Right hindlimb (tissue), 1 donor: ENCODE data around the gene RPS6KB2.
A peak's percentile ranks its signal among the peaks of the same experiment; 100 is the strongest.

Source experiments
- DNase-seq: peaks from one replicate; pipeline ENCODE4 v3.0.0-alpha.2; 2018

RPS6KB2 gene

DNA sequence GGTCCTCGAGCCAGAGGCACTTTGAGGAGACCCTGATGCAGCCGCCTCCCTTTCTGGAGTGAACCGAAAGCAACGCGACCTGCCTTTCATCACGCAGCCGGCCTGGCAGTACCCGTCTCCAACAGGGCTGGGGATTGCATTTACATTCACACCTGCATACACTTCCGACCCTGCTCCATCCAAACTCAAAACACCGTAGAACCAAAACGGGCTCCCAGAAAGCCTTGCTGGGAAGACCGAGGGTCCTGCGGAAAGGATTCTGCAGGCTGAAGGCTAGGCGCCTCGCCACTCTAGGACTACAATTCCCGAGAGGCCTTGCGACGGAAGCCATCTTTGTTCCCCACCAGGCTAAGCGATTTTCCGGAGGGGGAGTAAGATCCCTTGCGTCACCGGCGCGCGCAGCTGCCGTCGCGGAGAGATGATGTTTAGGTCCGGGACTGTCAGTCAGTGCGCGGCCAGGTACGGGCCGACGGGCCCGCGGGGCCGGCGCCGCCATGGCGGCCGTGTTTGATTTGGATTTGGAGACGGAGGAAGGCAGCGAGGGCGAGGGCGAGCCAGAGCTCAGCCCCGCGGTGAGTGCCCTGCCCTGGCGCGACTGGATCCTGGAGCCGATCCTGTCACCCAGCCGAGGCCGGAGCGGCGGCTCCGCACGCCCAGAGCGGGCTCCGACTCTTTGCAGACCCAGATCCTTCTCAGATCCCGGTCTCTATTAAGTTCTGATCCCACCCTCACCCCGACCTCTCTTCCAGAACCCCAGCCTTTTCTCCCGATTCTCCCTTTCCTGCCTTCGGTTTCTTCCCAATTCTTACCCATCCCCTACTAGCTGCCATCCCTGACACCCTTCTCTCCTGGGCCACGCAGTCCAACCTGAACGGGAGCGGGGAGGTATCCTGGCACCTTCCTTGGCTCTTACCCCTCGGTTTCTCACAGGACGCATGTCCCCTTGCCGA lies at the start of gene RPS6KB2:
Gene RPS6KB2, plus strand, starts transcription at position 443 of the 950 bp plus-strand sequence. Its CDS starts 52 bp downstream, at position 495.
- peak; percentile 99 for DNase-seq

DNA sequence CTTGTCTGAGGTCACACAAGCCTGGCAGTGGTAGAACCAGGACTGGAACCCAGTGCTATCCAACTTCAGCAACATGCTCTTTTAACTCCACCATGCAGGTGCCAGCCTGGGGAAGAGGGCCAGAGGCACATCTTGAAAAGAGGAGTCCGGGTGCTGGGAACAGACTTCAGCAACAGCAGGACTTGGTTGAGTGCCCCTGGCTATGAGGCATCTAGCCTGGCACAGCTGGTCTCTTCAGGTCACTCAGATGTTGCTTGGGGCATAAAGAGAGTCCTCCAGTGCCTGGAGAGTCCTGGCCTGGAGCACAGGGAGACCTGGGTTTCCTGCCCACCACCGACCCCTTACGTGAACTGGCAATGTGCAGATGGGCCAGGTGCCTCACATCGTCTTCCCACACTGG lies 49.8 kb upstream of the RPS6KB2 start:
- no peak for DNase-seq

DNA sequence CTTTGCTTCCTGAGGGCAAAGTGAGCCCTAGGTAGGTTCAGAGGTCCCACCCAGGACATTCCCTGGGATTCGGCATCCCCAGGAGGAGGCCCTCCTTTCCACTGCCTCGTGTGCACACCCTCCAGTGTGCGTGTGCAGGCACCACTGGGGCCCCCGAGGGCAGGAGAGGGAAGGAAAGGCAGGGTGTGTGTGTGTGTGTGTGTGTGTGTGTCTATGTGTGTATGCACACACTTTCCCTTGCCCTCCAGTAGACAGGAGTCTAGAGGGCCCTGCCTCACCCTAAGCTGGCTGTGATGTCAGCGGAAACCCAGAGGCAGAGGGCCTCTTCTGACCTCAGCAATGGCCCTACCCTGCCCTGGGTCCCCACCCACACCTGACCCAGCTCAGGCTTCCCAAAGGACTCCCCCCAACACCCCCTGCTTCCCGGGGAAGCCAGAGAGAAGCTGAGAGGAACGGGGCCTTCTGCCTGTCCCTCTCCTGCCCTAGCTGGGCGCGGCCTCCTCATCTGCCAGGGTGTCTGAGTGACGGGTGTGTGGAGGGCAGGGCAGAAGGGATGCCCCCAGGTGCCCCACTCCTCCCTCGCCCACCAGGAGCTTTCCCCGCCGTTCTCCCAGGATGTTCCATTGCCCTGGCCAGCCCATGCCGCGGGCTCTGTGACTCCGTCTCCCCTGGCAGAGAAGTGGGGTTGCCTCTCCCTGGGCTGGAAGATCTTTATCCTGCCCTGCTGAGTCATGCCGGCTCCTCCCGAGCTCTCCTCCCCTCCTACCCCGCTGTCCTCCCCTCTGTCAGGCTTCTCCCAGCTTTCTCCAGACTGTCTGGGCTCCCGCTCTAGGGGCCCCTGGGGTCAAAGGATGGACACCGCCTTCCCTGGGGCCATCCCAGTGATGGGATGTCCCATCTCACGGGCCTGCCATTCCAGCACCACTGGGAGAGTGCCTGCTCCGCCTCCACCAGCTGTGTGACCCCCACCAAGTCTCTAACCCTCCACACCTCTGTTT lies 48.9 kb upstream of the RPS6KB2 start:
- DNase-seq = no peak

DNA sequence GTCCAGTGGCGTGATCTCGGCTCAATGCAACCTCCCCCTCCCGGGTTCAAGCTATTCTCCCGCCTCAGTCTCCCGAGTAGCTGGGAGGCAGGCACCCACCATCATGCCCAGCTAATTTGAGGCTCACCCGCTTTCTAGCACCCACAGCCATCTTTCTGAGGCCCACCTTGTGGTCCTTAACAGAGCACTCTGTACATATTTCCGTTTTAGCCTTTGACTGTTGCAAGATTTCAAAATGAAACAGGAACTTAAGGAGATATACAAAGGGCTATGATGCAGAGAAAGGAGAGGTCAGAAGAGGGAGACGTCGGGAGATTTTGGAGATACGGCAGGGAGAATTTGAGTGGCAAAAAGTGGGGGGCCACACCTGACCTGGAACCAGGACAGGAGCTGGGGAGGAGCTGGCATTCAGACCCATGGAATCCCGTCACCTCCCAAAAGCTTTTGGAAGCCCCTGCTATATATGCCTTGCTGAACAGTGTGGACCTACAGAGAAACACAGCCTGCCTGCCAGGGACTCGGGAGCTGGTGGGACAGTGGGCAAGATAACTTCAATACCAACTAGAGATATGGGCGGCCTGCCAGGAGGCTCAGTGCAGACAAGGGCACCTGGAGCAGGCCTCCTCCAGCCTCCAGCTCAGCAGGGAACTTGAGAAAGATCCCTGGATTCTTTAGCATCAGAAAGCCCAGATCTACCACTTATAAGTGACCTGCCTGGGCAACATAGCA lies 46.9 kb upstream of the RPS6KB2 start:
- DNase-seq = no peak

DNA sequence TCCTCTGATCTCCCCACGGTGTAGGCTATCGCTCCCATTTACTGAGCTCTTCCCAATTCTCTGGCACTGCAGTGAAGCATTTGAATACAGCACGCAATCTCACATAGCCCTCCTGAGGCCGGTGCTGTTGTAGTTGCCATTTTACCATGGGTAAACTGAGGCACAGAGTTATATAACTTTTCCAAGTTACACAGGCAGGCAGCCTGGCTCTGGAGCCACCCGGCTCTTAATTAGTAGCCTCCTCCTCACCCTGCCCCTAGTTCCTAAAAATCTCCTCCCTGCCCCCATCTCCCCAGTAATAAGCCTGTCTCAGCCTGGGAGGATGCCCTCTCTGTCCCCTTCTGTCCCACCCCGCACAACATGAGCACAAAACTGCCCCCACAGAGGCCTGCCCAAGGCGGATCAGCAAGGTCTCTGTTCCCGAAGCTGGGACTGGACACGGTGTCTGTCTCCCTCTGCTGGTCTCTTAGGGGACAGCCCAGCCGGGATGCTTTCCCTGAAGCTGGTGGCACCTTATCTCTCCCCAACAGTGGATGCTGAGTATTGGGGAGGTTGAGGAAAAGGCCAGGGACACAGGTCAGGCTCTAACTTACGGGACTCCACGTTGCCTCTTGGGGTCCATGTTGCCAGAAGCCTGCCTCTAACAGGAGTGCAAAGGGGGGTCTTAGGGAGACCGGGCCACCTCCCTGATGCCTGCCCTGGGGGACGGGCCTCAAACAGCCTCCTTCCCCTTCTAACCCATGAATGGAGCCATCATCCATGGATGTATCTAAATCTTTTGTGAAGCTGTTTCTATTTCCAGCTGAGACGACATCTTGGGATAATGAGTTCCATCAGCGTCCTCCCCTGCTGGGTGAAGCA lies 45.8 kb upstream of the RPS6KB2 start:
- DNase-seq = peak; percentile 85

DNA sequence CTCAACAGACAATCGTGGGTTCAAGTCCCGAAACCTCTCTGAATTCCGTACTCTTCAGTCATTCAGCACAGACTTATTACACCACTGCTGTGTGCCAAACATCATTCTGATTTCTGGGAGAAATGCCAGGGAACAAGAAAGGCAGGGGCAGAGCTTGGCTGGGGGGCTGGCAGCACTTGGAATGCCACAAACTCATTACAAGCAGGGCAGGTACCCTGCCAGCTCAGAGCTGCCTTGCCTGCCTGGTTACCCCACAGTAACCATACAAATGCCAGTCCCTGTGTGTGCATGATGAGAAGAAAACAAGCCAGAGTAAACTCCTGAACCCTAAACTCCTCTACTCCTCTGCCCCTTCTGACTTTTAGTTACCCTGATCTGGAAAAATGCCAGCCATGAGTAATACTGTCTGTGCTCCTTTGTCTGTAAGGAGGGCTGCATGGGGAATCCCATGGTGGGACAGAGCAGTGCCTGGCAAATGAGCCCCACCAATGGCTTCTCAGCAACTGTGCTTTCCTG lies 43.4 kb upstream of the RPS6KB2 start:
- no peak for DNase-seq

DNA sequence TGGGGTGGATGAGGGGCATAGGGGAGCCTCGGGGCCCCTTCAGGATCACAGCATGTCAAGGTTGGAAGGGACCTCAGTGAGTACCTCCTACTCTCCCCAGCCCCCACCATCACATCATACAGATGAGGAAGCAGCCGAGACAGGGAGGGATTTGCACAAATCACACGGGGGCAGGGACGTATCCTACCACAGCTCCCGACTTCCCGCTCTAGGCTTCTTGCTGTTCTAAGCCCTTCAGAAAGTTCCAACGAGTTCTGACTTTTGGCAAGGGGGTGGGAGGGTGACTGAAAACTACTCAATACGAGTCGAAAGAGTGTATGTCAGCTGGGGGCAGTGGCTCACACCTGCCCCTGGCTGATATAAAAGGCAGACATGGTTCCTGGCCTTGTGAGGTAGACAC lies 41.2 kb upstream of the RPS6KB2 start:
- no peak for DNase-seq

DNA sequence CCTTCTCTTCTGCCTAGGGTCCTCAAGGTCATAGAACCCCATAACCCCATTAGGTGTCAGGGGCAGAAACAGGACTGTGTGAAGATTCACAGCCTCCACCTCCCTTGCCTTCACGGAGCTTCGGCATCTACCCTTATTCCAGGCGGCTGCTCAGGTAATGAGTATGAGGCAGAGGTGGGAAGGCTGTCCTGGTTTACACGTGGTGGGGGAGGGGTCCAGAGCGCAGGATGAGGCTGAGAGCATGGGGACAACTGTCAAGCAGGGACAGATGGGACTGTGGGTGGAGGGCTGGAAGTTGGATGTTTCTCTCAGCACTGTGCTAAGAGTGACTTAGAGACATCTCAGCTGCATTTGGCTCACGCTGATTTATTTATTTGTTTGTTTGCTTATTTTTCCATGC lies 40.8 kb upstream of the RPS6KB2 start:
- no peak for DNase-seq

DNA sequence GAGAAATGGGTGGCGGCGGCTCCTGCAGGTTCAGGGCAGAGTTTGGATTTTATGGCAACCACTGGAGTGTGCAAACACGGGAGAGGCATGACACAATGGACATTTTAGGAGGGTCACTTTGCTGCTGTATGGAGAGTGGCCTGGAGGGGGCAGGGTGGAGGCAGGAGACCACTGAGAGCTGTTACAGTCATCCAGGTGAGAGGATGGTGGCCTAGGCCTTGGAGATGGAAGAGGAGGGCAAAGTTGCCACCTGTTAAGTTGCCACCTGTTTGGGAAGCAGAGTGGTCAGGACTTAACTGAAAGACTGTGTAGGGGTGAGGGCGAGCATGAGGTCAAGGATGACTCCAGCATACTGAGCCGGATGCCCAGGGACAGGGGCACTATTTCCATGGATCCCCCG lies 38.8 kb upstream of the RPS6KB2 start:
- DNase-seq = no peak

DNA sequence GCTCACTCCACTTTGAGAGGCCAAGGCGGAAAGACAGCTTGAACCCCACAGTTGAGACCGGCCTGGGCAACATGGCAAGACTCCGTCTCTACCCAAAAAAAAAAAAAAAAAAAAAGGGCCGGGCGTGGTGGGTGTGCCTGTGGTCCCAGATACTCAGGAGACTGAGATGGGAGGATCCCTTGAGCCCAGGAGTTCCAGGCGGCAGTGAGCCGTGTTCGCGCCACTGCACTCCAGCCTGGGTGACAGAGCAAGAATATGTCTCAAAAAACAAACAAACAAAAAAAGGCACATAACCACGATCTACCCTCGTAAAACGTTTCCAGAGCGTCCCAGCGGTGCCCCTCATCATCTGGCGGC lies 37.4 kb upstream of the RPS6KB2 start:
- no peak for DNase-seq

DNA sequence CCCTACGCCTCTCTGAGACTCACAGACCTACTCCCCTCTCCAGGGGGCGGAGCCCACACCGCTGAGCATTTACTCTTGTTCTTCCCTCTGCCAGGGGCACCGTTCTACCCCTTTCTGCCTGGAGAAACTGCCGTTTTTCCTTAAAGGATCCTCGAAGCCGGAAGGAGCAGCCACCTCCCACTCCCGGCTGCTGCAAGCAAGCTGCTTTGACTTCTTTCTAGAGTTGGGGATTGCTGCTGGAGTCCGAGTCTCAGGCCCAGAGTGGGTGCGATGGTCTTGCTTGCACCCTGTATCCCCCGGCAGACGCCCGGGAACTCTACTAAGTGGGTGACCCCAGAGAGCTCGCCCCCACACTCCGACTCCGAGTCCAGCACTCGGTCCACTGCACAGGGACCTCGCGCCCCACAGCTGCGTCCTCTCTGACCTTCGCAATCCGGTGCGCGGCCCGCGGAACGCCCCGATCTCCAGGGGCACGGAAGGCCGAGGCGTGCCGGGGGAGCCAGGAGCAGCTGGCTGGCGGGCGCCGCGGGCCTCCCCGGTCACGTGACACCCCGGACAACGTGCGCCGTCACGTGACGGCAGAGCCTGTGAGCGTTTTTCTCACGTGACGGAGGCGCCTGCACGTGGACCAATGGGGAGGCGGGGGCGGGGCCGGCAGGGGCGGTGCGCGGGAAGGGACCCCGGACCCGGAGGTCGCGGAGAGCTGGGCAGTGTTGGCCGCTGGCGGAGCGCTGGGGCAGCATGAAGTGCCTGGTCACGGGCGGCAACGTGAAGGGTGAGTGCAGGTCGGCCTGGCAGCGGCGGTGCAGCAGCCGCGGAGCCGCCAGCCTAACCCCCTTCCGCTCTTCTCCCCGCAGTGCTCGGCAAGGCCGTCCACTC lies 36.8 kb upstream of the RPS6KB2 start, which contains the start of gene RAD9A:
Gene RAD9A, plus strand, starts transcription at position 683 of the 879 bp plus-strand sequence. Its CDS starts 59 bp downstream, at position 742.
- peak; percentile 95 for DNase-seq

DNA sequence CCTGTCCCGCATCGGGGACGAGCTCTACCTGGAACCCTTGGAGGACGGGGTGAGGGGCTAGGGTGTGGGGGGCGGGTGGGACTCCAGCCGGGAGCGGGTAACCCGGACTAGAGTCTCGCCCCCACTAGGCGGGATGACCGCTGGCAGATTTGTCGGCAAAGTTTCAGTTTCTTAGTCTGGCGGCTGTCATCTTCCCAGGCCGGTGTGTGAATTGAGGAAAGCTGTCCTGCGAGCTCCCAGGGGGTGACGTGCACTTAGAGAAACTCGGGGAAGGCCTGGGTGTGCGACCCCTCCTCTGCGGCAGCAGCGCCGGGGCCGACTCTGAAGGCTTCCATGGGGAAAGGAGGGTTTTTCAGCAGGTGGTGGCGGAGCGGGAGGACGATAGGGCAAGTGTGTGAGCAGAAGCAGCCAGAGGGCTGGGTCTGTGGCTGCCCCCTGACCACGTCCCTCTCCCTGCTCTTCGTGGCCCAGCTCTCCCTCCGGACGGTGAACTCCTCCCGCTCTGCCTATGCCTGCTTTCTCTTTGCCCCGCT lies 36.0 kb upstream of the RPS6KB2 start:
- no peak for DNase-seq

DNA sequence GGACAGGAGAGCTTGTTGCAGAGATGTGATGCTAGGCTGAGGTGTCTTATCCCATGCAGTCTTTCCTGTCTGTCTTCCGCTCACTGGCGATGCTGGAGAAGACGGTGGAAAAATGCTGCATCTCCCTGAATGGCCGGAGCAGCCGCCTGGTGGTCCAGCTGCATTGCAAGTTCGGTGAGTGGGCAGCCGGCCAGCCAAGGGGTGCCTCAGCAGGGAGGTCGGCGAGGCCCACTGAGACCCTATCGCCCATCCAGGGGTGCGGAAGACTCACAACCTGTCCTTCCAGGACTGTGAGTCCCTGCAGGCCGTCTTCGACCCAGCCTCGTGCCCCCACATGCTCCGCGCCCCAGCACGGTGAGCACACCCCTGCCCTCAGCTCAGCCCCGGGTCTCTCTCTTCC lies 34.9 kb upstream of the RPS6KB2 start:
- DNase-seq = no peak

DNA sequence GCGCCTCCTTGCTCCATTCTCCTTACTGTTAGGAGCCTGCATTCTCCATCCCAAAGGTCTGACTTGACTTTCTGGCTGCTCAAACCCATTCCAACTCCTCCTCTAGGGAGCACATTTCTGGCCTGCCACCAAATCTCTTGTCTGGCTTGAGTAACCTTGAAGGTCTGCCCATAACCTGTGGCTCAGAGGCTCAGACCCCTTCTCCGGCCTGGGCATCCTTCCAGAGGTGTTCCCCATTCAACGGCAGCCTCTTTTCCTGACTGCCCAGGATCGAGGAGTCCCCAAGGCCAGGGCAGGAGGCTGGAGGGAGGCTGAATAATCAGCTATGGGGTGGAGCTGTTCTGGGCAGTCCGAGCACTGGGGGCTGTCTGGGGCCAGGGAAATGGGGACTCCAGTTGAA lies 34.3 kb upstream of the RPS6KB2 start:
- no peak for DNase-seq

DNA sequence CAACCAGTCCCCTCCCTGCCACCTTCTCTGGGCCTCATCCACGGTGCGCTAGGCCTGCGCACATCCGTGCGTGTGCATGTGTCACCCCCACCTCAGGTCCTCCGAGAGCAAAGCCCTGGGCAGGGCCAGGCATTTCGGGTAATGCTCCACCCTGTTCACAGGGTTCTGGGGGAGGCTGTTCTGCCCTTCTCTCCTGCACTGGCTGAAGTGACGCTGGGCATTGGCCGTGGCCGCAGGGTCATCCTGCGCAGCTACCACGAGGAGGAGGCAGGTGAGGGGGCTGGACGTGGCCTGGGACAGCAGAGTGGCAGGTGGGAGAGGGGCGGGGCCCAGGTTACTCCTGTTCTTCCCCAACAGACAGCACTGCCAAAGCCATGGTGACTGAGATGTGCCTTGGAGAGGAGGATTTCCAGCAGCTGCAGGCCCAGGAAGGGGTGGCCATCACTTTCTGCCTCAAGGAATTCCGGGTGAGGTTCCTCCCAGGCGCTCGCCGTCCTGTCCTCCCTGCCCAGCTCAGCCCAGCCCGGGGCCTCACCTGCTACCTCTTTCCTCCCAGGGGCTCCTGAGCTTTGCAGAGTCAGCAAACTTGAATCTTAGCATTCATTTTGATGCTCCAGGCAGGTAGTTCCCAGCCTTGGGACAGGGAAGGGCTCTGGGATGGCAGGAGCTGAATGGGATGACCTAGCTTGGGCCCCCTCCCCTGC lies 32.6 kb upstream of the RPS6KB2 start:
- no peak for DNase-seq

DNA sequence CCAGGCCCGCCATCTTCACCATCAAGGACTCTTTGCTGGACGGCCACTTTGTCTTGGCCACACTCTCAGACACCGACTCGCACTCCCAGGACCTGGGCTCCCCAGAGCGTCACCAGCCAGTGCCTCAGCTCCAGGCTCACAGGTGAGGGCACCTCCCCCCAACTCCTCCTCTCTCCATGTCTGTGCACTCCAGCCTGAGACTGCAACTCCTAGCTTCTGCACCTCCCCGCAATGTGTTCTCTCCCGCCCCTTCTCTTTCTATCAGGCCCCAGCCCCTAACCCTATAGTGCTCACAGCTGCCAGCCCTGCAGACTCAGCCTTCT lies 32.1 kb upstream of the RPS6KB2 start:
- no peak for DNase-seq

DNA sequence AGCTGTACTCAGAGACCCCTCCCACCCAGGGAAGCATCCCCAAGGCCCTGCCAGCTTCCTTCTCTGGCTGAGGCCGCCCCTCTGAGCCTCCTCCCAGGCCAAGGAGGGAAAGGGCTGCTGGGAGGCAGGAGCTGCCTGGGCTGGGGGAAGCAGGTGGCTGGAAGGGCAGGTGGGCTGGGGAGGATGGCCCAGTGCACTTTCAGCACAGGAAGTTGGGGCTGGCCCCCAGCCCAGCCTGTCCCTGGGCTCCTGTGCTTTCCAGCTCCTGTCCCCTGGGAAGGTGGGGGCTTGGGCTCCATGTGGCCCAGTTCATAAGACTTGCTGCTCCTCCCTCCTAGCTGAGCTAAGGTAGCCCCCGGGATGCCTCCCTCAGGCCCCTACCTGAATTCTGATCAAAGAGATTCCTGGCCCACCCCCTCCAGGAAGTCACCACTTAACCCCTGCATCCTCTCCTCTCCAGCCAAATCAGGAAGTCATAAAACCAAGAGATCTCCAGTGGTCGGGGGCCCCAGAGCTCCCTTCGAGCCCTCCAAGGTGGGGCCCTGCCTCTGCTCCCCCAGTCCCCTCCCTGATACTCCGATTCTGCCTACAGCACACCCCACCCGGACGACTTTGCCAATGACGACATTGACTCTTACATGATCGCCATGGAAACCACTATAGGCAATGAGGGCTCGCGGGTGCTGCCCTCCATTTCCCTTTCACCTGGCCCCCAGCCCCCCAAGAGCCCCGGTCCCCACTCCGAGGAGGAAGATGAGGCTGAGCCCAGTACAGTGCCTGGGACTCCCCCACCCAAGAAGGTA lies 31.5 kb upstream of the RPS6KB2 start:
- no peak for DNase-seq

DNA sequence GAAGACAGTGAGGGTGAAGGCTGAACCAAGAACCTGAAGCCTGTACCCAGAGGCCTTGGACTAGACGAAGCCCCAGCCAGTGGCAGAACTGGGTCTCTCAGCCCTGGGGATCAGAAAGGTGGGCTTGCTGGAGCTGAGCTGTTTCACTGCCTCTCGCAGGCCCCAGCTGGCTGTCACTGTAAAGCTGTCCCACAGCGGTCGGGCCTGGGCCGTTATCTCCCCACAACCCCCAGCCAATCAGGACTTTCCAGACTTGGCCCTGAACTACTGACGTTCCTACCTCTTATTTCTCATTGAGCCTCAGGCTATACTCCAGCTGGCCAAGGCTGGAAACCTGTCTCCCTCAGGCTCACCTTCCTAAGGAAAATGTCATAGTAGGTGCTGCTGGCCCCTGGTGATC lies 30.8 kb upstream of the RPS6KB2 start:
- no peak for DNase-seq
